T-helper 2 cell treated with Interferon-gamma antibody and Interleukin-4, amounts not matched to agents 100 ng/mL and 5 ng/mL, for 36 hours (primary cell): ENCODE data around the gene ZNF148. TPM values are rescaled to one million over a fixed set of nuclear protein-coding genes. Genes with fewer than 3 reads are reported as not detected.
"Not testable (repeated sequence)": the region's sequence is repeated elsewhere in the genome, so short reads cannot be mapped to it uniquely, and the experiment has no call there.

Source experiments
- intact Hi-C: fragments of 100-400 bp; cut with micrococcal nuclease; formaldehyde crosslinking; loops from one replicate; pipeline ENCODE4 v1.15.1; 2023
- total RNA-seq: library from RNA; stranded (reverse); gene quantifications from 2 replicates; pipeline ENCODE4 v1.2.3, GENCODE V29; 2022

The ZNF148 gene
- 42.2 and 43.1 TPM in 2 replicates for total RNA-seq

- intact Hi-C loops, result loop anchor here (1.0 to 10.0 kb wide), 7 partner anchors 18 to 1788 kb away; partner anchors contain the start of genes HACD2, OSBPL11 and SNX4
Measured at GRCh38 chr3:125374996-125375941, at the start of gene ZNF148. Gene ZNF148 (minus strand): TSS chr3:125375325. CDS start chr3:125313640, 61,685 bp downstream.

GRCh38 chr3:125418306-125418705 lies 43.2 kb upstream of the ZNF148 start:
- intact Hi-C loops, result no loop called here

GRCh38 chr3:125416235-125416634 lies 41.1 kb upstream of the ZNF148 start:
- intact Hi-C loops, result no loop called here

- intact Hi-C loops, result no loop called here
Measured at GRCh38 chr3:125414669-125415068, 39.5 kb upstream of the ZNF148 start.

- intact Hi-C loops, result no loop called here
Measured at GRCh38 chr3:125410922-125411321, 35.8 kb upstream of the ZNF148 start.

GRCh38 chr3:125406070-125406469 lies 30.9 kb upstream of the ZNF148 start:
- intact Hi-C loops, result no loop called here

GRCh38 chr3:125405515-125405914 lies 30.4 kb upstream of the ZNF148 start:
- intact Hi-C loops, result not testable (repeated sequence)

GRCh38 chr3:125403789-125404188 lies 28.7 kb upstream of the ZNF148 start:
- intact Hi-C loops, result no loop called here

GRCh38 chr3:125402639-125403038 lies 27.5 kb upstream of the ZNF148 start:
- intact Hi-C loops, result no loop called here

GRCh38 chr3:125401402-125401801 lies 26.3 kb upstream of the ZNF148 start:
- intact Hi-C loops, result no loop called here

GRCh38 chr3:125398952-125399351 lies 23.8 kb upstream of the ZNF148 start:
- intact Hi-C loops, result no loop called here

- intact Hi-C loops, result no loop called here
Measured at GRCh38 chr3:125395091-125395490, 20.0 kb upstream of the ZNF148 start.

GRCh38 chr3:125394406-125394805 lies 19.3 kb upstream of the ZNF148 start:
- intact Hi-C loops, result no loop called here

GRCh38 chr3:125389282-125389681 lies 14.2 kb upstream of the ZNF148 start:
- intact Hi-C loops, result no loop called here

- intact Hi-C loops, result not testable (repeated sequence)
Measured at GRCh38 chr3:125388369-125388768, 13.2 kb upstream of the ZNF148 start.

- intact Hi-C loops, result no loop called here
Measured at GRCh38 chr3:125386811-125387210, 11.7 kb upstream of the ZNF148 start.

GRCh38 chr3:125383744-125384143 lies 8.6 kb upstream of the ZNF148 start:
- intact Hi-C loops, result no loop called here

GRCh38 chr3:125382298-125382697 lies 7.2 kb upstream of the ZNF148 start:
- intact Hi-C loops, result no loop called here

GRCh38 chr3:125381743-125382142 lies 6.6 kb upstream of the ZNF148 start:
- intact Hi-C loops, result no loop called here

- intact Hi-C loops, result no loop called here
Measured at GRCh38 chr3:125381314-125381713, 6.2 kb upstream of the ZNF148 start.

- intact Hi-C loops, result loop anchor here (5.0 to 10.0 kb wide), 2 partner anchors 235 to 1792 kb away; partner anchors contain the start of gene HACD2
Measured at GRCh38 chr3:125379483-125379882, 4.4 kb upstream of the ZNF148 start.

- intact Hi-C loops, result loop anchor here (5.0 to 10.0 kb wide), 2 partner anchors 234 to 1791 kb away; partner anchors contain the start of gene HACD2
Measured at GRCh38 chr3:125378762-125379161, 3.6 kb upstream of the ZNF148 start.
